ENCODE data around the gene KCNN3.
"Not testable (repeated sequence)": the region's sequence is repeated elsewhere in the genome, so short reads cannot be mapped to it uniquely, and the experiment has no call there.

Gene KCNN3

GRCh38 chr1:154870115-154870571 is at the start of gene KCNN3:
TSS of gene KCNN3 (minus strand) at chr1:154870281. CDS start at chr1:154869964, 317 bp downstream.
- H3K4me3 ChIP-seq (ENCODE audit: low read depth, low read length), result peak within 1 kb of the TSS; percentile 42
- TF ChIP-seq CTCF (conservative IDR thresholded peaks at IDR 0.05; ENCODE audit: low read depth, low read length), result no peak
- DNase-seq (ENCODE audit: low read depth), result peak; percentile 96

- H3K4me3 ChIP-seq (ENCODE audit: low read depth, low read length), result no peak overlapping the region
- TF ChIP-seq CTCF (conservative IDR thresholded peaks at IDR 0.05; ENCODE audit: low read depth, low read length), result no peak
- no peak for DNase-seq (ENCODE audit: low read depth)
Observed at GRCh38 chr1:154913273-154913672, 43.2 kb upstream of the KCNN3 start.

DNA sequence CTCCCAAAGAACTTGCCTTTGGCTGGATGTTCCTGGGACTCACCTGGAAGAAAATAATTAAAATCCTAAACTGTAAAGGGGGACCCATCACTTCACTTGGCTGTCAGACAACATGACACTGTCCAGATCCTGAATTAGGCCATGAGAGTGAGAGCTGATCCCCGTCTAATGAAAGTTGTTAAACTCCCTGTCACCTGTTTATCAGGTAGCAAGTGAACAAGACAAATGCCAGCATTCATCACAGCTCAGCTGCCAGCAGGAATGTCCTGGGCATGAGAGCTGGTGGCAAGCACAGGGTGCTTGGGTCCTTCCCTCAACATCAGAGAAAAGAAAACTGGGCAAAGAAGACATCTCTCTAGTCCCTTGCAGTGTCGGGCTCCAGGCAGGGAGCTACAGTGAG is 42.7 kb upstream of the KCNN3 start:
- DNase-seq (ENCODE audit: low read depth), result no peak
- no peak for TF ChIP-seq CTCF (conservative IDR thresholded peaks at IDR 0.05; ENCODE audit: low read depth, low read length)
- H3K4me3 ChIP-seq (ENCODE audit: low read depth, low read length), result no peak overlapping the region

DNA sequence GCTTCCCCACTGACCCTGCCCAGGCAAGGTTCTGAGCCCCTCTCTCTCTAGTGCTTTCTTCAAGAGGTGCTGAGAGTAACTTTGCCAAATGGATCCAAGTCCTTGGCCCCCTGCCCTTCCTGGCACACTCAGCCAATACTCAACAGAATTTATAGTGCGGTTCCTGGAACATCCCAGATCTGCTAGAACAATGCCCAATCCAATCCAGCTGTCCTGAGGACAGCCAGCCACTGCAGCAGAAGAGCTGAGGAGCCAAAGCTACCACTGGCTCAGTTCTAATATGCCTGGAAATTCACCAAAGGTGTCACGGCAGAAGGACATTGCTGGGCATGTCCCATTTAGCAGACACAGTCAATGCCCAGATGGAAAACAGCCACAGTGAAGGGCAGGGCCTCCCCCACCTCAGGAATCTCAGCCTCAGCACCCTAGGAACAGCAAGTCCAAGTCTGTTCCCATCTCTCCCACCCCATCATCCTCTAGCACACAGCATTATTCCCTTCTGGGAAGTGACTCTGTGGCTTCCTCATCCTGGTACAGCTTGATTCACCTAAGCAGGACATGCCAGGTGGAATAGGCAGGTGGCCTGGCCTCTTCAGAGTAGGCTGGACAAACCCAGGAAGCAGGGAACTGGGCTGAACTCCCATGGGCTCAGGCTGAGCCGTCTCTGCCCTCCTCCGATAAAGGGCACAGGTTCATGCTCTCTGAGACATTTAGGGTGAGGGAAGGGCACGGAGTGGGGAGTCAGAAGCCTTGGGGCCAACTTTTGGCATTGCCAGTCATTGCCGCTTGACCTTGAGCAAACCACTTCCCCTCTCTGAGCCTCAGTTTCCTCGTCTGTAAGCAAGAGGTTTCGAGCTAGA is 41.8 kb upstream of the KCNN3 start:
- no peak for TF ChIP-seq CTCF (conservative IDR thresholded peaks at IDR 0.05; ENCODE audit: low read depth, low read length)
- DNase-seq (ENCODE audit: low read depth), result no peak
- H3K4me3 ChIP-seq (ENCODE audit: low read depth, low read length), result no peak overlapping the region

DNA sequence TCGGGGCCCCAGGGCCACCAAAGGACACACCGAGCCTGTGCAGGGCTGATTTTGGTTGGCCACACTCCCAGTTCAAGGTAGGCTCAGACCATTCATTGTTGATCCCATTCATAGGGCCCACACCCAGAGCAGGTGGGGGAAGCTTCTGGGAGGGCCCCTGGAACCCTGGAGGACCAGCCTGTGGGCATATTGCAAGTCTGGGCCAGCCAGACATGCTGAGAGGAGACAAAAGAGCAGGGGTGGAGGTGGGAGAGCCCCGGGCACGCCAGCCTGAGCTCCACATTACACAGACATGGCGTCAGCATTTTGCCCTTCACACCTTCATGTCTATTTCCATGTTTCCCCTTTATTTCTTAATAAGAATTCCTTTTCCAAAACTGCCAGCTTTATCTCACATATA is 40.8 kb upstream of the KCNN3 start:
- DNase-seq (ENCODE audit: low read depth), result no peak
- no peak overlapping the region for H3K4me3 ChIP-seq (ENCODE audit: low read depth, low read length)
- TF ChIP-seq CTCF (conservative IDR thresholded peaks at IDR 0.05; ENCODE audit: low read depth, low read length), result no peak

- no peak overlapping the region for H3K4me3 ChIP-seq (ENCODE audit: low read depth, low read length)
- no peak for TF ChIP-seq CTCF (conservative IDR thresholded peaks at IDR 0.05; ENCODE audit: low read depth, low read length)
- no peak for DNase-seq (ENCODE audit: low read depth)
Observed at GRCh38 chr1:154908937-154909336, 38.9 kb upstream of the KCNN3 start.

DNA sequence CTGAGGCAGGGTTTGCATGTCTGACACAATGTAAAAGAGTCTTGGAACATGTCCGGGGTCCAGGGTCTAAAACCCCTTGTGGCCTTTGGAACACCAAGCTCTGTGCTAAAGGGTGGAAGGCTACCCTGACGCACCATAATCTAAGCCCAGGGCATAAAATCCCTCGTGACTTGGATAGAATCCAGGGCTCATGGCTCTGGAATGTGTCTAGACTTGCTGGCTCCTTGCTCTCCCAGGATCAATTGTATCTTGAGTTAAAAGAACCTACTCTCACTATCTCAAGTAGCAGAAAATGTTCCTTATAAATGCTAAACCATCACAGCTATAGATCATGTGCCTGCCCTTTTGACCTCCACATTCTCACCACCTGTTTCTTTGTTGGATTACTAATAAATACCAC is 38.0 kb upstream of the KCNN3 start:
- not testable (repeated sequence) for H3K4me3 ChIP-seq (ENCODE audit: low read depth, low read length); DNase-seq (ENCODE audit: low read depth)

All from choroid plexus epithelial cell (primary cell).